T-helper 1 cell (primary cell): ENCODE data around the gene ARL15.
"Not testable (repeated sequence)": the region's sequence is repeated elsewhere in the genome, so short reads cannot be mapped to it uniquely, and the experiment has no call there.

ENCODE experiments used
- DNase-seq, 5 donors: peaks; one replicate each; pipeline ENCODE4 v3.0.0-alpha.2; 2012 to 2020

The ARL15 gene

GRCh38 chr5:54088081-54088480 is 222.3 kb downstream of the ARL15 start:
- DNase-seq, result no peak

GRCh38 chr5:54087436-54087835 is 222.9 kb downstream of the ARL15 start:
- DNase-seq, result no peak

GRCh38 chr5:54086191-54086590 is 224.2 kb downstream of the ARL15 start:
- no peak for DNase-seq

- DNase-seq, result no peak
Measured at GRCh38 chr5:54084696-54085095, 225.7 kb downstream of the ARL15 start.

- no peak for DNase-seq
Measured at GRCh38 chr5:54083851-54084250, 226.5 kb downstream of the ARL15 start.

GRCh38 chr5:54083245-54083644 is 227.1 kb downstream of the ARL15 start:
- no peak for DNase-seq

GRCh38 chr5:54081415-54081814 is 229.0 kb downstream of the ARL15 start:
- DNase-seq, result no peak

GRCh38 chr5:54080831-54081230 is 229.5 kb downstream of the ARL15 start:
- no peak for DNase-seq

- DNase-seq, result no peak
Measured at GRCh38 chr5:54073735-54074134, 236.6 kb downstream of the ARL15 start.

GRCh38 chr5:54073131-54073530 is 237.2 kb downstream of the ARL15 start:
- DNase-seq, result no peak

- no peak for DNase-seq
Measured at GRCh38 chr5:54066433-54066832, 243.9 kb downstream of the ARL15 start.

- no peak for DNase-seq
Measured at GRCh38 chr5:54063817-54064216, 246.6 kb downstream of the ARL15 start.

- no peak for DNase-seq
Measured at GRCh38 chr5:54062958-54063357, 247.4 kb downstream of the ARL15 start.

GRCh38 chr5:54060919-54061318 is 249.5 kb downstream of the ARL15 start:
- not testable (repeated sequence) for DNase-seq

- no peak for DNase-seq
Measured at GRCh38 chr5:54049963-54050362, 260.4 kb downstream of the ARL15 start.

GRCh38 chr5:54049144-54049543 is 261.2 kb downstream of the ARL15 start:
- no peak for DNase-seq

GRCh38 chr5:54045077-54045792 is 265.1 kb downstream of the ARL15 start:
- DNase-seq, result no peak

GRCh38 chr5:54044276-54044675 is 266.1 kb downstream of the ARL15 start:
- DNase-seq, result not testable (repeated sequence)

- no peak for DNase-seq
Measured at GRCh38 chr5:54040804-54041203, 269.6 kb downstream of the ARL15 start.

GRCh38 chr5:54040018-54040417 is 270.4 kb downstream of the ARL15 start:
- no peak for DNase-seq

- DNase-seq, result no peak
Measured at GRCh38 chr5:54037205-54037604, 273.2 kb downstream of the ARL15 start.

GRCh38 chr5:54030981-54031380 is 279.4 kb downstream of the ARL15 start:
- no peak for DNase-seq

GRCh38 chr5:54024466-54024865 is 285.9 kb downstream of the ARL15 start:
- DNase-seq, result no peak

GRCh38 chr5:54022223-54022622 is 288.1 kb downstream of the ARL15 start:
- DNase-seq, result no peak
